Activated T-cell treated with anti-CD3 and anti-CD28 coated beads, Interleukin-2, amount 50 U/mL, for 48 hours (primary cell): ENCODE measurements around the gene TMEM263.
"Not testable (repeated sequence)": the region's sequence is repeated elsewhere in the genome, so short reads cannot be mapped to it uniquely, and the experiment has no call there.

ENCODE experiments used
- DNase-seq, 2 experiments: peaks; one replicate each; pipeline ENCODE4 v3.0.0-alpha.2; 2020

Gene TMEM263

GRCh38 chr12:106986625-106987389 is 31.1 kb downstream of the TMEM263 start, which contains the start of gene MTERF2:
Gene MTERF2, minus strand, starts transcription at chr12:106987146. Its CDS starts 8,432 bp downstream, at chr12:106978714.
- DNase-seq: peak; percentile 84 to 86

DNA sequence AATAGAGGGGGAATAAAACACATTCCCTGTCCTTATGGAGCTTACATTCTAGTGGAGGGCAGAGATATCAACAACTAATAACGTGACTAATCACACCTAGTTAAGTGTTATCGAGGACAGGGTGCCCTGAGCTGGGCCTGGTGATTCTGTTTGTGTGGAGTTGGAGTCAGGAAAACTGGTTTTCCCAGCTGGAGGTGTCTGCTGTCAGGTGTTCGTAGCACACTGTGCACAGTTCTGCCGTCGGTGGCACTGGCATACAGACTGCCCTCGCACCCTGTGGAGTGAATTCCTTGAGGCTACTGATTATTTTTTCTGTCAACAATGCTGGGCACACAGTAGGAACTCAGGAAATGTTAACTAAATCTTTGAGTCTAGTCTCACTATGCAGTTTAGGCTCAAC is 32.1 kb downstream of the TMEM263 start:
- DNase-seq: no peak

GRCh38 chr12:106994579-106995220 is 39.0 kb downstream of the TMEM263 start:
- no peak for DNase-seq

- DNase-seq: not testable (repeated sequence)
Observed at GRCh38 chr12:106996102-106996501, 40.4 kb downstream of the TMEM263 start.

DNA sequence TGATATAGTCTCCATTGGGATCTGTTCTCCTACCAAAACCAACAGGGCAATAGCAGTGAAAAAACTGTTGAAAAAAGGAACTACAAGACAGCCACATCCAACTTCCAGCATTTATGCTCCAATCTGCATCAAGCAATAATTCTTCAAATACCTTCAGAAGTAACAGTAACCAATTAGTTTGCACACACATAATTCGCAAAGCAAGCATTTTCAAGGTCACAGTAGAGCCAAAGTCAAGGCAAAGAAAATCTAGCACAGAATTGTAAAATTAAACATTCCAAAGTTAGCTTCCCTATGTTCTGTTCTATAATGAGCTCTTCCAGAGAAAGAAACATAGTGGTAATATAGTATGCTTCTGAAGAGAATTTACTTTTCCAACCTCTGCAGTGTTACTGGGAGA is 42.2 kb downstream of the TMEM263 start:
- no peak for DNase-seq

DNA sequence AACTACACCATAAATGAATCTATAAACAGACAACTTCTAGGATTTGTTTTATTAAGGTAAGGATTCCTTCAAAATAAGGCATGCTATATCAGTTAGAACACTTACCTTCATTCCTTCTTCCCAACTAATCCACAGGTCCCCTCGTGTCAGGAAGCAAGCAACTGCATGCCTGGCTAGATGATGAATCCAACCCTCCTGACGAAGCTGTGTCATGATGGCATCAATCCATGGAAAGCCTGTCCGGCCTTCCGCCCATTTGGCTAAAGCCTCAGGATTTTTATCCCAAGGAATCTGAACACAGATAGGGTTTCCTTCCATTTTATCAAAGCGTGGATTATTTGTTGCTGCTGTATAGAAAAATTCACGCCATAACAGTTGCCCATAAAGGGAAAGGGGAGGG is 43.7 kb downstream of the TMEM263 start:
- DNase-seq: no peak

- not testable (repeated sequence) for DNase-seq
Observed at GRCh38 chr12:107002665-107003064, 47.0 kb downstream of the TMEM263 start.

- no peak for DNase-seq
Observed at GRCh38 chr12:107007411-107007810, 51.7 kb downstream of the TMEM263 start.

DNA sequence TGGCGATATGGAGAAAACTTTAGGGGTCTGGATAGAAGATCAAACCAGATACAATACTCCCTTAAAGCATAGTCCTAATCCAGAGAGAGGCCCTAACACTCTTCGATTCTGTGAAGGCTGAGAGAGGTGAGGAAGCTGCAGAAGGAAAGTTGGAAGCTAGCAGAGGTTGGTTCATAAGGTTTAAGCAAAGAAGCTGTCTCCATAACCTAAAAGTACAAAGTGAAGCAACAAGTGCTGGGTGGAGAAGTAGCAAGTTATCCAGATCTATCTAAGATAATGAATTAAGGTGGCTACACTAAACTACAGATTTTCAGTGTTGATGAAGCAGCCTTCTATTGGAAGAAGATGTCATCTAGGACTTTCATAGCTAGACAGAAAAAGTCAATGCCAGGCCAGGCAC is 55.8 kb downstream of the TMEM263 start:
- no peak for DNase-seq

- no peak for DNase-seq
Observed at GRCh38 chr12:107012736-107013425, 57.2 kb downstream of the TMEM263 start.

DNA sequence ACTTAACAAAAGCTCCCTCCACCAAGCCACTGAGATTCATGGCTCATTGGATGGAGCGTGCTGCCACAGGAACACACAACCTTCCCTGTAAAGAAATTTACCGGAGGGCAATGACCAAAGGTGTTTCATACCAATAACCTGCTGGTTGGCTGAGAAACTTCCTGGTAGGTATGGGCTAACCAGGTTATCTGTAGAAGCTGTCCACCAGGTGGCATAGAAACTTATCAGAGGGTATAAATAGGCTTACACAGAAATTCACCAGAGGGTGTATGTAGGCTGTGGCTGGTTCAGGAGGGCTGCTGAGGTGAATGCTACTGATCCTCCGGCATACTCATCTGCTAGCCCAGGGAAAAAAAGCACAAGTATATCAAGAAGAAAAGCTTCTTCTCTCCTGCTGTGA is 58.3 kb downstream of the TMEM263 start:
- no peak for DNase-seq

DNA sequence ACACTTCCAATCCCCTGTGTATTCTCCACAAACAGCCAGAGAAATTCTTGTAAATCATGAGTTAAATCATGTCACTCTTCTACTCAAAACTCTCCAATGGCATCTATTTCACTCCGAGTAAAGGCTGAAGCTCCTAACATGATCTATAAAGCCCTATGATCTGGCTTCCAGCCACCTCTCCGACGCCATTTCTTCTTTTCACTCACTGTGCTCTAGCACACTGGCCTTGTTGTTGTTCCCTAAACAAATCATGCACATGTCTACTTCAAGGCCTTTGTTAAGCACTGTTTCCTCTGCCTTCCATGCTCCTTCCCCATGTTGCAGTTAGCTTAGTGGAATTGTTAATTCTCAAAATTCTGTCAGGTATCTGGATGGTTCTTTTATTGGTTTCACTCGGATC is 61.3 kb downstream of the TMEM263 start:
- DNase-seq: no peak

- DNase-seq: no peak
Observed at GRCh38 chr12:107019546-107019945, 63.8 kb downstream of the TMEM263 start.
